ENCODE measurements around the gene NARF. TPM values are rescaled to one million over a fixed set of nuclear protein-coding genes. Genes with fewer than 3 reads are reported as not detected.

Gene NARF
- total and polyA plus RNA-seq, 2 donors from 2014 or later: 29.1 to 45.8 TPM

DNA sequence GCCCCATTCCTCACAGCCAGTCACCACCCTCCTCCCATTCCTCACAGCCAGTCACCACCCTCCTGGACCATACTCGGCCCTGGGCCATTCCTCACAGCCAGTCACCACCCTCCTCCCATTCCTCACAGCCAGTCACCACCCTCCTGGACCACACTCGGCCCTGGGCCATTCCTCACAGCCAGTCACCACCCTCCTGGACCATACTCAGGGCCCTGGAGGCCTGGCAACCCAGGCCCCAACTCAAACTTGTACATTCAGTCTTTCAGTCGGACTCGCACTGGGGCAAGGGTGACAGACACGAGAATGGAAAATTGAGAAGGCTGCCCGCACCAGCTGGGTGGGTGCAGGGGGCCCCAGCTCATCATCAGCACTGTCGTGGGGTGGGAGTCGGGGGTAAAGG lies 30.6 kb downstream of the NARF start:
- no peaks in the 10 kb centered on the region for H3K27me3 ChIP-seq (ENCODE audit: control insufficient read depth, insufficient read depth, low read length)
- H3K27ac ChIP-seq (ENCODE audit: low read depth in 2 of 2, low read length in 2 of 2): no peak overlapping the region
- no peaks in the 10 kb centered on the region for H3K4me1 ChIP-seq (ENCODE audit: control insufficient read depth in 2 of 3, insufficient read depth in 2 of 3, low read depth in 1 of 3, low read length in 3 of 3)
- TF ChIP-seq, protein P1, sequence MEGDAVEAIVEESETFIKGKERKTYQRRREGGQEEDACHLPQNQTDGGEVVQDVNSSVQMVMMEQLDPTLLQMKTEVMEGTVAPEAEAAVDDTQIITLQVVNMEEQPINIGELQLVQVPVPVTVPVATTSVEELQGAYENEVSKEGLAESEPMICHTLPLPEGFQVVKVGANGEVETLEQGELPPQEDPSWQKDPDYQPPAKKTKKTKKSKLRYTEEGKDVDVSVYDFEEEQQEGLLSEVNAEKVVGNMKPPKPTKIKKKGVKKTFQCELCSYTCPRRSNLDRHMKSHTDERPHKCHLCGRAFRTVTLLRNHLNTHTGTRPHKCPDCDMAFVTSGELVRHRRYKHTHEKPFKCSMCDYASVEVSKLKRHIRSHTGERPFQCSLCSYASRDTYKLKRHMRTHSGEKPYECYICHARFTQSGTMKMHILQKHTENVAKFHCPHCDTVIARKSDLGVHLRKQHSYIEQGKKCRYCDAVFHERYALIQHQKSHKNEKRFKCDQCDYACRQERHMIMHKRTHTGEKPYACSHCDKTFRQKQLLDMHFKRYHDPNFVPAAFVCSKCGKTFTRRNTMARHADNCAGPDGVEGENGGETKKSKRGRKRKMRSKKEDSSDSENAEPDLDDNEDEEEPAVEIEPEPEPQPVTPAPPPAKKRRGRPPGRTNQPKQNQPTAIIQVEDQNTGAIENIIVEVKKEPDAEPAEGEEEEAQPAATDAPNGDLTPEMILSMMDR (IDR thresholded peaks at IDR 0.05; ENCODE audit: borderline replicate concordance, extremely low read depth, insufficient read depth): no peak
- H3K4me3 ChIP-seq (ENCODE audit: low read length in 3 of 3): no peak overlapping the region
- intact Hi-C loops (cut with DNase I): no loop called here
- H3K9ac ChIP-seq (ENCODE audit: low read length in 3 of 3): no peak overlapping the region
- H3K9me3 ChIP-seq (ENCODE audit: control insufficient read depth in 2 of 3, insufficient read depth in 1 of 3, low read length in 3 of 3): no peaks in the 10 kb centered on the region
- DNase-seq (no peak), FAIRE-seq (no peak)
- H3K36me3 ChIP-seq (ENCODE audit: control insufficient read depth in 2 of 3, insufficient read depth in 3 of 3, low read length in 3 of 3): peaks cover 2 to 24% (median 9%) of the 10 kb centered on the region in 3 donors

DNA sequence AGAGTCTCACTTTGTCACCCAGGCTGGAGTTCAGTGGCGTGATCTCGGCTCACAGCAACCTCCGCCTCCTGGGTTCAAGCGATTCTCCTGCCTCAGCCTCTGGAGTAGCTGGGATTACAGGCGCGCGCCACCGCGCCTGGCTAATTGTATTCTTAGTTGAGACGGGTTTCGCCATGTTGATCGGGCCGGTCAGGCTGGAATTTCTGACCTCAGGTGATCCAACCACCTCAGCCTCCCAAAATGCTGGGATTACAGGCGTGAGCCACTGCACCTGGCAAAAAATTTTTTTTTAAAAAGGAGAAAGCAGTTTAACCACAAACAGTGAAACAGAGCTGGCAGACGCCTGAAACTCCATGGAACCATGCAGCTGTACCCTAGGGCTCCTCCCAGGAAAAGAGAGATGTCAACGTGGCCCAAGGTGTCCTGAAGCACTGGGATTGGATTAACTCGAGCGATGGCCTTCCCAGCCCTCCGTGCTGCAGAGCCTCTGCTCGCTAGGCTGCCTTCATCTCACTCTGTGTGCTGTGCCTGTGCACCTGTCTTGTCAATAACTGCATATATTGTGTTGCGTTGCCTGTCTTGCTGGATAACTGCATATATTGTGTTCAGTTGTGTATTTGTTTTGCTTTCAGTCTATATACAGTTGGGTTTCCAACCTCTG lies 31.4 kb downstream of the NARF start:
- intact Hi-C loops (cut with DNase I): no loop called here
- TF ChIP-seq, protein P1 (IDR thresholded peaks at IDR 0.05; ENCODE audit: borderline replicate concordance, extremely low read depth, insufficient read depth): no peak
- no peak for DNase-seq
- Histone ChIP-seq H3K27ac (ENCODE audit: low read depth in 2 of 2, low read length in 2 of 2) (no peak overlapping the region), H3K4me1 (ENCODE audit: control insufficient read depth in 2 of 3, insufficient read depth in 2 of 3, low read depth in 1 of 3, low read length in 3 of 3) (no peaks in the 10 kb centered on the region), H3K4me3 (ENCODE audit: low read length in 3 of 3) (no peak overlapping the region), H3K9ac (ENCODE audit: low read length in 3 of 3) (no peak overlapping the region), H3K27me3 (ENCODE audit: control insufficient read depth, insufficient read depth, low read length) (no peaks in the 10 kb centered on the region), H3K9me3 (ENCODE audit: control insufficient read depth in 2 of 3, insufficient read depth in 1 of 3, low read length in 3 of 3) (no peaks in the 10 kb centered on the region), H3K36me3 (ENCODE audit: control insufficient read depth in 2 of 3, insufficient read depth in 3 of 3, low read length in 3 of 3) (peaks cover 0 to 16% (median 4%) of the 10 kb centered on the region in 3 donors)
- FAIRE-seq: no peak

DNA sequence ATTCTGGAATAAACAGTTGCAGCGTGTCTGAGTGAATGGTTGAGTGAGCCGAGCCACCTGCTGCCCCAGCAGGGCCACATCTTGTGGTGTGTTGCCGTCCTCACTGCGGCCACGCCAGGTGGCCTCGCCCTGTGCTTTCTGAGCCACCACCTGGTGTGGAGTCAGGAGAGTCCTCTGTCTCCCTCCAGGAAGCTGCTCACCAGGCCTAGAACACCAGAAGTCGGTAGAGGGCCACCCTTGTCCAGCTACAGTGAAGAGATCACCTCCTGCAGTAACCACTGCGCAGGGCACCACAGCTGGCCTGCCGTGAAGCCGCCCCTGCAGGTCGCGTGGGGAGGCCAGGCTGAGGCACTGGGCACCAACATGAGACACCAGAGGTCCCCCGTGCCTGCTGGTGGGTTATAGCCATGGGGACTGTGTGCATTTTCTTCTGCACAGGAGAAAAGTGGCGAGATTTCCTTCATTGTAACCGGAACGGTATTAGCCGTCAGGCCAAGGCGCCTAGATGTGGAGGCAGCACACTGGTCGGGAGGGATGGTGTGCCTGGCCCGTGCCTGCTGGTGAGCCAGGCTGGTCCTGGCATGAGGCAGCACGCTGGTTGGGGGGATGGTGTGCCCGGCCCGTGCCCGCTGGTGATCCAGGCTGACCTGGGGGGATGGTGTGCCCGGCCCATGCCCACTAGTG lies 32.1 kb downstream of the NARF start:
- TF ChIP-seq, protein P1 (IDR thresholded peaks at IDR 0.05; ENCODE audit: borderline replicate concordance, extremely low read depth, insufficient read depth): no peak
- H3K9ac ChIP-seq (ENCODE audit: low read length in 3 of 3): no peak overlapping the region
- intact Hi-C loops (cut with DNase I): no loop called here
- peaks cover 0 to 12% (median under 1%) of the 10 kb centered on the region in 3 donors for H3K36me3 ChIP-seq (ENCODE audit: control insufficient read depth in 2 of 3, insufficient read depth in 3 of 3, low read length in 3 of 3)
- H3K27ac ChIP-seq (ENCODE audit: low read depth in 2 of 2, low read length in 2 of 2): no peak overlapping the region
- H3K4me1 ChIP-seq (ENCODE audit: control insufficient read depth in 2 of 3, insufficient read depth in 2 of 3, low read depth in 1 of 3, low read length in 3 of 3): no peaks in the 10 kb centered on the region
- no peaks in the 10 kb centered on the region for H3K9me3 ChIP-seq (ENCODE audit: control insufficient read depth in 2 of 3, insufficient read depth in 1 of 3, low read length in 3 of 3)
- DNase-seq (no peak), FAIRE-seq (no peak)
- H3K4me3 ChIP-seq (ENCODE audit: low read length in 3 of 3): no peak overlapping the region
- H3K27me3 ChIP-seq (ENCODE audit: control insufficient read depth, insufficient read depth, low read length): no peaks in the 10 kb centered on the region
